GM19099 (cell line): ENCODE measurements around the gene HERPUD2.

Experiments used
- POLR2A ChIP-seq: IDR thresholded peaks from 3 replicates; pipeline ENCODE4 v1.6.1; 2011; ENCODE audit warnings: low read depth; ENCODE audit not compliant: insufficient read length; ENCODE audit errors: extremely low read depth

Gene HERPUD2

GRCh38 chr7:35720032-35720431, 25.1 kb upstream of the HERPUD2 start:
- no peak for TF ChIP-seq POLR2A

GRCh38 chr7:35718047-35718446, 23.1 kb upstream of the HERPUD2 start:
- no peak for TF ChIP-seq POLR2A

- TF ChIP-seq POLR2A: no peak
Measured at GRCh38 chr7:35717516-35717915, 22.6 kb upstream of the HERPUD2 start.

- TF ChIP-seq POLR2A: no peak
Measured at GRCh38 chr7:35717013-35717412, 22.1 kb upstream of the HERPUD2 start.

- no peak for TF ChIP-seq POLR2A
Measured at GRCh38 chr7:35716038-35716803, 21.3 kb upstream of the HERPUD2 start.

- TF ChIP-seq POLR2A: no peak
Measured at GRCh38 chr7:35714862-35715261, 19.9 kb upstream of the HERPUD2 start.

- no peak for TF ChIP-seq POLR2A
Measured at GRCh38 chr7:35714407-35714806, 19.5 kb upstream of the HERPUD2 start.

- no peak for TF ChIP-seq POLR2A
Measured at GRCh38 chr7:35712563-35713226, 17.8 kb upstream of the HERPUD2 start.

GRCh38 chr7:35707422-35707821, 12.5 kb upstream of the HERPUD2 start:
- TF ChIP-seq POLR2A: no peak

- no peak for TF ChIP-seq POLR2A
Measured at GRCh38 chr7:35705932-35706461, 11.1 kb upstream of the HERPUD2 start.

GRCh38 chr7:35704261-35704660, 9.3 kb upstream of the HERPUD2 start:
- no peak for TF ChIP-seq POLR2A

- no peak for TF ChIP-seq POLR2A
Measured at GRCh38 chr7:35702541-35702940, 7.6 kb upstream of the HERPUD2 start.

GRCh38 chr7:35701287-35701900, 6.5 kb upstream of the HERPUD2 start:
- no peak for TF ChIP-seq POLR2A

GRCh38 chr7:35700865-35701264, 5.9 kb upstream of the HERPUD2 start:
- no peak for TF ChIP-seq POLR2A

- TF ChIP-seq POLR2A: no peak
Measured at GRCh38 chr7:35700333-35700732, 5.4 kb upstream of the HERPUD2 start.
